NB4 (cell line): ENCODE measurements around the gene CLASP1.

Experiments
- CTCF ChIP-seq: IDR thresholded peaks from one replicate; pipeline ENCODE4 v1.5.1; 2012; ENCODE audit warnings: low read depth, low read length
- POLR2A ChIP-seq: IDR thresholded peaks from 2 replicates; pipeline ENCODE4 v1.6.1; 2011; ENCODE audit warnings: mild to moderate bottlenecking; ENCODE audit not compliant: insufficient read length; ENCODE audit errors: extremely low read depth

DNA sequence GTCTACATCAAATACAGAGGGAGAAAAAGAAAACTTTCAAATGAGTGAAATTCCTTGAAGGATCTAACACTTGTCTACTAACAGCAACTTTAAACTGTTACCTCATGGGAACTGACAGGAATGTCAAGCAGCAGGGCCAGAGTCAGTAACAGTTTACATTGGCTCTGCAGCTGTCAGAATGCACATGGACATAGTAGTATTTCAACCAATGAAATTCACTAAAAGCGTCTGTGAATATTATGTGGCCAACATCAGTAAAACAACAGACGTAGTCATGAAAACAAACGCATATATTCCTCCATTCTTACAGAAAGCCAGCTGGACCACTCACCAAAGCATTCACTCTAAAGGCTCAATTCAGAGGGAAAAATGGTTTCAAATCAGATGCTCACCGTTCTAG lies 197.9 kb downstream of the CLASP1 start:
- TF ChIP-seq POLR2A (no peak), CTCF (no peak)
